ENCODE results near the gene PROSER3.
A peak's percentile ranks its signal among the peaks of the same experiment; 100 is the strongest.

The PROSER3 gene

DNA sequence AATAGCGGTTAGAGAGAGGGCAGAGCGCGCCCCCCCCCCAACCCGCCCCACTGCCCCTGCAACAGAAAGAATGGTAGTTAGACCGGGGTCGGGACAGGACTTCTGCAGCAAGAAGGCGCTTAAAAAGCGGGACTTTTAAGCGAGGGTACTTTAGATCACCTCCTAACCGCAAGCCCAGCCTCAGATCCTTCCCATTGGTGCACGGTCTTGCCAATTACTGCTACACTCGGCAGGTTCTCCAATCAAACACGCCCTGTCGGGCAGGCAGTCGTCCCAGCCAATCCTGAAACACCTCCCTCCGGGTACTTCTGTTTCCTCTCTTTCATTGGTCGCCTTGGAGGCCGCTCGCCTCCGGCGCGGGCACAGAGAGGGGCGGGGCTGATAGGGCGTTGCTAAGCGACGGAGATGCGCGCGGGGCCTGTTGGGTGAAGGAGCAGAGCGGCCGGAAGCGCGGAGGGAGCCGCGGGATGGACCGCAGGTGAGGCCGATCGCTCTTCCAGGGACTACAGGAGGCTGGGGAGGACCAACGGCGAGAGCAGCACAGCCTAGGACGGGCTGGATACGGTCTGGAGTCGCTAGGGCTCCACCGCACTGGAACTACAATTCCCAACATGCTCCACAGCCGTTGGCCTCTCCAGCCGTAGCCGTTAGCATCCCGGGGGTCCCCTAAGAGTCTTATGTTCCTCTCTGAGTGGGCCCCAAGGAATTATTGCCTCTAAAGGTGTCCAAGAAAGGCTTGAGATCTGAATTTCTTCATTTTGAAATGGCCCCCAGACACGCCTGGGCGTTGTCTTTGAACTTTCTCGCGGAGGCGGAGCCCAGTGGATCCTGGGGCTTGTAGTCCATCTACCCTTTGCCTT, at the start of gene PROSER3:
Gene PROSER3, plus strand, starts transcription at position 428 of the 860 bp plus-strand sequence. Its CDS starts 40 bp downstream, at position 468.
- peak; percentile 94 to 98 for DNase-seq (ENCODE audit: low read depth in 1 of 2, low spot score in 1 of 2)

GRCh38 chr19:35708391-35708790, 49.6 kb upstream of the PROSER3 start:
- DNase-seq (ENCODE audit: low read depth in 1 of 2, low spot score in 1 of 2): no peak

DNA sequence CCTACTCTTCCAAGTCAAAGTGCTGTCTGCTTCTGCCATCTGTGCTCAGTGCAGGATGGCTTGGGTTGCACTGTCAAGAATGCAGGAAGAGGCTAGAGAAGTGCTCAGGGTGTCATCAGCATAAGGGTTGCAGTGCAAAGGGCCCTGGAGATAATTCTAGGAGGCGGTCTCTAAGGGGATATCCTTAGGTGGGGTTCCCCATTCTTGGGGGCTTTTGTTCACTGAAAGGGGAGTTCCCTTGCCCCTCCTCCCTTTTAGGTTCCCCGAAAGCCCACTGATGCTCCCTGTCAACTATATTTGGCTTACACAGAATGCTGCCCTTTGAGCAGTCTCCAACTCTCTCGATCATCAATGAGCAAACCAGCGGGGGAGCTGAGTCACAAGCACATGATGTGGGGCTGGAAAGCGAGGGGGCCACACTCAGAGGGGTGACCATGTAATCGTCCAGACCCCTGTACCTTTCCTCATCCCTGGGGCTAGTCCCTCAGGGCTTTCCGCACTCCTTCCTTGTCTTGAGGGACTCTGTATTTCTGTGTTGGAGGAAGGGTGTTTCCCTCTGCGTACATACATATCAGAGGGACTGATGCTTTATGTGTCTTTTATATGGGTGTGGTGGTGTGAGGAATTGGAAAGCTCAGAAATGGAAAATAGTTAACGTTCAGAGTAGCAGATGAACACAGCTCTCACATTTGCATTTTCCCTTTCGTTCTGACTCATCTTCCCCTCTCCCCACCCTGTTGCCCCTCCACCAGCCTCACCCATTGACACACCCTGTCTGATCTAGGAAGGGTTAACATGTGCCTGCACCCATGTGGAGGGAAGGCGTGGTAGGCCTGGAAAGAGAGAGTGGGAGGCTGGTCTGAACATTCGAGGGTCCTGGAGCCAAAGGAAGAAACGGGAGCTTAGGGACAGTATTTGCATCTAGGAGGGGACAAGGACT, 46.9 kb upstream of the PROSER3 start:
- peak; percentile 40 to 73 for DNase-seq (ENCODE audit: low read depth in 1 of 2, low spot score in 1 of 2)

DNA sequence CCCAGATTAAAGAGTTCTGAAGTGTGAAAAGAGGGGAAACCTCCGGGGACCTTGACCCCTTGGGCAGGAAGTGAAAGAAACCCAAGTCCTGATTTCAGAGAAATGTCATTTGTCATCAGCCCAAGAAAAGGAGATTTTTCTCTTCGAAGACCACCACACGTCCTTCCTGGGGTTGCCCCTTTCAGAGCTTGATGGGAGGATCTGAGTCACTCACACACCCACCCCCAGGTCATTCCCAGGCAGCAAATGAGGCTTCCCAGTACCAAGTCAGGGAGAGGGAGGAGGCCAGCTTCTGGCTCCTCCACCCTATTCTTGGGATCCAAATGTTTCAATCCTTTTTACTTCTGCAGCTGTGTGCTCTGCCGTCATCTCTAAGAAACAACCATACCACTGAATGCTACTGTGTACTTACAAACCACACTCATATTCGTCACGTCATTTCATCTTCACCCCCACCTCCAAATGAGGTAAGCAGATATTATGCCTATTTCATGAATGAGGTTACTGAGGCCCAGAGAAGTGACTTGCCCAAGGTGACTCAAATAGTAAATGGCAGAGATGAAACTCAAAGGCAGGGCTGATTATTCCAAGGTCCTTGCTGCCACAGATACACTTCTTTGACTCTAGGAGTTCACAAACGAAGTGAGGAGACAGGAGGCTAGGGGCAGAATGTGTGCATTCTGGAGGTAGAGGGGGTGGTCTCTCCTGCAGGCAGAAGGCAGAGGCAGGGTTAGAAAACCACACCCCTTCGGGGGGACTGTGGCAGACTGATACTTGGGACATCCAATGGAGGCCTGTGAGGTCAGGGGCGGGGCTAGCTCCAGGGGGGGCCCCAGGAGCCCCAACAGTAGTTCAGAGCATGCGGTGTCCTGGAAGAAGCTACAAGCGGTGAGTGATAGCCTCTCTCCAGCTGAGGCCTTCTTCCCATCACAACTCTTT, 45.1 kb upstream of the PROSER3 start:
- peak; percentile 46 to 66 for DNase-seq (ENCODE audit: low read depth in 1 of 2, low spot score in 1 of 2)

GRCh38 chr19:35713506-35713850, 44.5 kb upstream of the PROSER3 start:
- no peak for DNase-seq (ENCODE audit: low read depth in 1 of 2, low spot score in 1 of 2)

GRCh38 chr19:35713904-35714495, 44.0 kb upstream of the PROSER3 start:
- no peak for DNase-seq (ENCODE audit: low read depth in 1 of 2, low spot score in 1 of 2)

DNA sequence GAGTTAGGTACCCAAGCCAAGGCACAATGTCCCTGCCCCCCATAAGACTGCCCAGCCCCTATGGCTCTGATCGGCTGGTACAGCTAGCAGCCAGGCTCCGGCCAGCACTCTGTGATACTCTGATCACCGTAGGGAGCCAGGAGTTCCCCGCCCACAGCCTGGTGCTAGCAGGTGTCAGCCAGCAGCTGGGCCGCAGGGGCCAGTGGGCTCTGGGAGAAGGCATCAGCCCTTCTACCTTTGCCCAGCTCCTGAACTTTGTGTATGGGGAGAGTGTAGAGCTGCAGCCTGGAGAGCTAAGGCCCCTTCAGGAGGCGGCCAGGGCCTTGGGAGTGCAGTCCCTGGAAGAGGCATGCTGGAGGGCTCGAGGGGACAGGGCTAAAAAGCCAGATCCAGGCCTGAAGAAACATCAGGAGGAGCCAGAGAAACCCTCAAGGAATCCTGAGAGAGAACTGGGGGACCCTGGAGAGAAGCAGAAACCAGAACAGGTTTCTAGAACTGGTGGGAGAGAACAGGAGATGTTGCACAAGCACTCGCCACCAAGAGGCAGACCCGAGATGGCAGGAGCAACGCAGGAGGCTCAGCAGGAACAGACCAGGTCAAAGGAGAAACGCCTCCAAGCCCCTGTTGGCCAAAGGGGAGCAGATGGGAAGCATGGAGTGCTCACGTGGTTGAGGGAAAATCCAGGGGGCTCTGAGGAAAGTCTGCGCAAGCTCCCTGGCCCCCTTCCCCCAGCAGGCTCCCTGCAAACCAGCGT, 43.2 kb upstream of the PROSER3 start:
- DNase-seq (ENCODE audit: low read depth in 1 of 2, low spot score in 1 of 2): no peak

DNA sequence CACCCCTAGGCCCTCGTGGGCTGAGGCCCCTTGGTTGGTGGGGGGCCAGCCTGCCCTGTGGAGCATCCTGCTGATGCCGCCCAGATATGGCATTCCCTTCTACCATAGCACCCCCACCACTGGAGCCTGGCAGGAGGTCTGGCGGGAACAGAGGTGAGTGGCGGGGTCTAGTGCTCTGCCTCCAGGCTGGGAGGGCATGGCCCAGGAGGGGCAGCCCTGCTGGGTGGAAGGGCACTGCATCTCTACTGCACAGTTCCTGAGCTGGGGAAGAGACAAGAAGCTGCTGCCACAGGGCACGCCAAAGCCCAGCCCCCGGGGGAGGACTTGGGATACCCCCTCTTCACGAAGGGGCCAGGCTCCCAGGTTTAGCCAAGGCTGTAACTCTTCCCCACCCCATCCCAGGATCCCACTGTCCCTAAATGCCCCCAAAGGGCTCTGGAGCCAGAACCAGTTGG, 42.6 kb upstream of the PROSER3 start:
- DNase-seq (ENCODE audit: low read depth in 1 of 2, low spot score in 1 of 2): no peak

DNA sequence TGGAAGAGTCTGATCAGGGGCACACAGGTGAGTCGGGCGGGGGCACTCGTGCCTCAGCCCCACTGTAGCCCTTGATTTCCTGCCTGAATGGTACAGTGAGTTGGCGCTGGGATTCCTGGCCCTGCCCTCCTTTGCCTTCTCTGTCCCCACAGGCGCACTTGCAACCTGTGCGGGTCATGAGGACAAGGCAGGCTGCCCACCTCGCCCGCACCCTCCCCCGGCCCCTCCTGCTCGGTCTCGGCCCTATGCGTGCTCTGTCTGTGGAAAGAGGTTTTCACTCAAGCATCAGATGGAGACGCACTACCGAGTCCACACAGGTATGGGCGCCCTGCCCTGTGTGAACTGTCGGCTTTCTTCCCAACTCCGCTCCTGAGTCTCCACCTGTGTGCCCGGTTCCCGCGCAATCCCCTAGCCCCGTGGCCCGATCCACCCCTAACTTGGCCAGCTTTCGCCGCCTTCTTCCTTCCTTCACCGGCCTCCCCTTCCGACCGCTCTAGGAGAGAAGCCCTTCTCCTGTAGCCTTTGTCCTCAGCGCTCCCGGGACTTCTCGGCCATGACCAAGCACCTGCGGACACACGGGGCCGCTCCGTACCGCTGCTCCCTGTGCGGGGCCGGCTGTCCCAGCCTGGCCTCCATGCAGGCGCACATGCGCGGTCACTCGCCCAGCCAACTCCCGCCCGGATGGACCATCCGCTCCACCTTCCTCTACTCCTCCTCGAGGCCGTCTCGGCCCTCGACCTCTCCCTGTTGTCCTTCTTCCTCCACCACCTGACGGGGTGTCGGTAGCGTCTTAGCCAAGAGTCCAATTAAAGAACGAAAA, 41.8 kb upstream of the PROSER3 start:
- no peak for DNase-seq (ENCODE audit: low read depth in 1 of 2, low spot score in 1 of 2)

- peak; percentile 62 to 97 for DNase-seq (ENCODE audit: low read depth in 1 of 2, low spot score in 1 of 2)
These were observed 40.9 kb upstream of the PROSER3 start for GRCh38 chr19:35716801-35717664.

DNA sequence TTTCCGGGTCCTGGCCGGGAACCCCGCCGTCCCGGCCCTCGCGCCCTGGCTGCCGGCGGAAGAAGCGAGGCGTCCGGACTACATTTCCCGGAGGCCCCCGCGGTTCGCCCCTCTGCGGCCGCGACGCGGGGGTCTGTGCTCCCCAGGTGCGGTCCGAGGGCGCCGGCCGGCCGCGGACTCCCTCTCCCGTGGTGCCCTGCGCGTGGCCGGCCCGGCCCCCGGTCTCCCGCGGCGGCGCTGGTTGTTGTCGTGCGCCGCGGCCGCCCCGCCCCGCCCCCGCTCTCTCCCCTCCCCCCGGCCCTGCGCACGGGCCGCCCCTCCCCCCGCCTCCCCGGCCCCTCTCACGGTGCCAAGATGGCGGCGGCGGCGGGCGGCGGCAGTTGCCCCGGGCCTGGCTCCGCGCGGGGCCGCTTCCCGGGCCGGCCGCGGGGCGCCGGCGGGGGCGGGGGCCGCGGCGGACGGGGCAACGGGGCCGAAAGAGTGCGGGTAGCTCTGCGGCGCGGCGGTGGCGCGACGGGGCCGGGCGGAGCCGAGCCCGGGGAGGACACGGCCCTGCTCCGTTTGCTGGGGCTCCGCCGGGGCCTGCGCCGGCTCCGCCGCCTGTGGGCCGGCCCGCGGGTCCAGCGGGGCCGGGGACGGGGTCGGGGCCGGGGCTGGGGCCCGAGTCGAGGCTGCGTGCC, 40.2 kb upstream of the PROSER3 start, which contains the start of gene KMT2B:
Gene KMT2B, plus strand, starts transcription at position 339 of the 680 bp plus-strand sequence. Its CDS starts 16 bp downstream, at position 355.
- DNase-seq (ENCODE audit: low read depth in 1 of 2, low spot score in 1 of 2): peak in 1 of 2 donors; percentile 83

DNA sequence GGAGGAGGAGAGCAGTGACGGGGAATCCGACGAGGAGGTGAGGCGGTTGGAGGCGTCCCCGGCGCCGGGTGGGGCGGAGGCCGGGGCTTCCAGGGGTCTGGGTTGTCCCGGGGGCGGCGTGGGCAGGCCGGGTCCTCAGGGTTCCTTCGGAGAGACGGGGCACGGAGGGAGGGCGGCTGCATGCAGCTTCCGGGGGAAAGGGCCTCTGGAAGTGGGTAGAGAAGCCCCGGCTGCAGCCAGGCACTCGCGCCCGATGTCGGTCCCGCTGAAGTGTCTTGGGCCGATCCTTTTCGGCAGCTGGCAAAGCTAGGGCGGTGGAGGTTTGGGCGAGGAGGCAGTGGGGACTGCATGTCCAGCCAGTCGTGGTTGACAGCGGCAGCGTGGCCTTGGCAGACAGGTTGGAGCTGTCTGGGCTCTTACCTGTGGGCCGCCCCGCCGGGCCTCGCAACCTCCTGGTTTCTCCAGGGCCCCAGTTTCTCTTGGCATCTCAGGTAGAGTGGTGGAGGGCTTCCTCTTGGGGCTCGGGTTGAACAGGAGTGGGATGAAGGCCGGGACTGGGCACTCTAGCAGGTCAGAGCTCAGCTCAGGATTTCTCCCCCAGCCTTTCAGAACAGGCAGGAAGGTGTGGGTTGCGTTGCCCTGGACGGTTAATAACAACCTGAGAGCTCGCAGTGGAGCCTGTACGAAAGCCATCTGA, 39.5 kb upstream of the PROSER3 start:
- no peak for DNase-seq (ENCODE audit: low read depth in 1 of 2, low spot score in 1 of 2)

DNA sequence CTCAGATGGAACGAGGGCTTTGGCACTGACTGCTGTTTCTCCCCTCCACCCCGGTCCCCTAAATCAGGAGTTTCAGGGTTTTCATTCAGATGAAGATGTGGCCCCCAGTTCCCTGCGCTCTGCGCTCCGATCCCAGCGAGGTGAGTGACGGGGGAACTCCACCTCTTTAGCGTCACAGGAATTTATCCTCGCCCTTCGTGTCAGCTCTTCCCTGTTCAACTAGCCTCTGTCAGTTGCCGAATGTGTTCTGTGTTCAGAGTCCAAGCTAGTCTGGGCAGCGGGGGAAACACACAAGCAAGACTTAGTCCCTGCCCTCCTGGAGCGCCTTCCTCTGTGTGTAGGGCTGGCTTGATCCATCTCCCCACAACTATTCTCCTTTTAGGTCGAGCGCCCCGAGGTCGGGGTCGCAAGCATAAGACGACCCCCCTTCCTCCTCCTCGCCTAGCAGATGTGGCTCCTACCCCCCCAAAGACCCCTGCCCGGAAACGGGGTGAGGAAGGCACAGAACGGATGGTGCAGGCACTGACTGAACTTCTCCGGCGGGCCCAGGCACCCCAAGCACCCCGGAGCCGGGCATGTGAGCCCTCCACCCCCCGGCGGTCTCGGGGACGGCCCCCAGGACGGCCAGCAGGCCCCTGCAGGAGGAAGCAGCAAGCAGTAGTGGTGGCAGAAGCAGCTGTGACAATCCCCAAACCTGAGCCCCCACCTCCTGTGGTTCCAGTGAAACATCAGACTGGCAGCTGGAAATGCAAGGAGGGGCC, 38.4 kb upstream of the PROSER3 start:
- no peak for DNase-seq (ENCODE audit: low read depth in 1 of 2, low spot score in 1 of 2)

DNA sequence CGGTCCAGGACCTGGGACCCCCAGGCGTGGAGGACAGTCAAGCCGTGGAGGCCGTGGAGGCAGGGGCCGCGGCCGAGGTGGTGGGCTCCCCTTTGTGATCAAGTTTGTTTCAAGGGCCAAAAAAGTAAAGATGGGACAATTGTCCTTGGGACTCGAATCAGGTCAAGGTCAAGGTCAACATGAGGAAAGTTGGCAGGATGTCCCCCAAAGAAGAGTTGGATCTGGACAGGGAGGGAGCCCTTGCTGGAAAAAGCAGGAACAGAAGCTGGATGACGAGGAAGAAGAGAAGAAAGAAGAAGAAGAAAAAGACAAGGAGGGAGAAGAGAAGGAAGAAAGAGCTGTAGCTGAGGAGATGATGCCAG, 37.8 kb upstream of the PROSER3 start:
- no peak for DNase-seq (ENCODE audit: low read depth in 1 of 2, low spot score in 1 of 2)

DNA sequence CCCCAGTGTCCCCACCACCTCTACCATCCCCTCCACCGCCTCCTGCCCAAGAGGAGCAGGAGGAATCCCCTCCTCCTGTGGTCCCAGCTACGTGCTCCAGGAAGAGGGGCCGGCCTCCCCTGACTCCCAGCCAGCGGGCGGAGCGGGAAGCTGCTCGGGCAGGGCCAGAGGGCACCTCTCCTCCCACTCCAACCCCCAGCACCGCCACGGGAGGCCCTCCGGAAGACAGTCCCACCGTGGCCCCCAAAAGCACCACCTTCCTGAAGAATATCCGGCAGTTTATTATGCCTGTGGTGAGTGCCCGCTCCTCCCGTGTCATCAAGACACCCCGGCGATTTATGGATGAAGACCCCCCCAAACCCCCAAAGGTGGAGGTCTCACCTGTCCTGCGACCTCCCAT, 37.3 kb upstream of the PROSER3 start:
- DNase-seq (ENCODE audit: low read depth in 1 of 2, low spot score in 1 of 2): no peak

DNA sequence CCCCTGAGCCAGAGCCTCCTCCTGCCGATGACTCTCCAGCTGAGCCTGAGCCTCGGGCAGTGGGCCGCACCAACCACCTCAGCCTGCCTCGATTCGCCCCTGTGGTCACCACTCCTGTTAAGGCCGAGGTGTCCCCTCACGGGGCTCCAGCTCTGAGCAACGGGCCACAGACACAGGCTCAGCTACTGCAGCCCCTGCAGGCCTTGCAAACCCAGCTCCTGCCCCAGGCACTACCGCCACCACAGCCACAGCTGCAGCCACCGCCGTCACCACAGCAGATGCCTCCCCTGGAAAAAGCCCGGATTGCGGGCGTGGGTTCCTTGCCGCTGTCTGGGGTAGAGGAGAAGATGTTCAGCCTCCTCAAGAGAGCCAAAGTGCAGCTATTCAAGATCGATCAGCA, 36.6 kb upstream of the PROSER3 start:
- no peak for DNase-seq (ENCODE audit: low read depth in 1 of 2, low spot score in 1 of 2)

Data from activated CD4-positive, alpha-beta T cell treated with anti-CD3 and anti-CD28 coated beads, Interleukin-2, amount 50 U/mL, for 24 hours (primary cell).